HG03558 (cell line): ENCODE measurements around the gene REC114.
"Not testable (repeated sequence)": the region's sequence is repeated elsewhere in the genome, so short reads cannot be mapped to it uniquely, and the experiment has no call there.

Experiments used
- ATAC-seq: cut with Tn5 transposase; IDR thresholded peaks from one replicate; pipeline ENCODE4 v1.9.1; 2021; ENCODE audit warnings: moderate number of reproducible peaks; ENCODE audit not compliant: unreplicated experiment; ENCODE audit errors: extremely low read depth

Gene REC114

DNA sequence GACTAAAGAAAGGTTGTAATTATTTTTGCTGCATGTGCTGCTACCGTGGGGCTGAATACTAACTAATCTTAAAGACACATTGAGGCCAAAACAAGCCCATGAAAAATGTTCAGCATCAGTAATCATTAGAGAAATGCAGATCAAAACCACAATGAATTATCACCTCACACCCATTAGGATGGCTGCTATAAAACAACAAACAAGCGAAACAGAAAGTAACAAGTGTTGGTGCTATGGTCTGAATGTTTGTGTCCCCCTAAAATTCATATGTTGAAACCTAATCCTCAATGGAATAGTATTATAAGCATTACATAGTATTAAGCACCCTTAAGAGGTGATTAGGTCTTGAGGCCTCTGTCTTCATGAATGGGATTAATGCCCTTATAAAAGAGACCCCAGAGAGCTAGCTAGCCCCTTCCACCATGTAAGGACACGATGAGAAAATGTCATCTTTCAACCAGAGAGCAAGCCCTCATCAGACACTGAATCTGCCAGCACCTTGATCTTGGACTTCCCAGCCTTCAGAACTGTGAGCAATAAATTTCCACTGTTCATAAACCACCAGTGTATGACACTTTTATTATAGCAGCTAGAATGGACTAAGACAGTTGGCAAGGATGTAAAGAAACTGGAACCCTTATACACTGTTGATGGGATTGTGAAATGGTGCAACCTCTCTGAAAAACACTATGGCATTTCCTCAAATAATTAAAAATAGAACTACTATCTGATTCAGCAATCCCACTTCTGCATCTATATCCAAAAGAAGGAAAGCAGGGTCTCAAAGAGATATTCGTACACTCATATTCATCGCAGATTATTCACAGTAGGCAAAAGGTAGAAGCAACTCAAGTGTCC lies 76.1 kb downstream of the REC114 start:
- ATAC-seq = no peak

DNA sequence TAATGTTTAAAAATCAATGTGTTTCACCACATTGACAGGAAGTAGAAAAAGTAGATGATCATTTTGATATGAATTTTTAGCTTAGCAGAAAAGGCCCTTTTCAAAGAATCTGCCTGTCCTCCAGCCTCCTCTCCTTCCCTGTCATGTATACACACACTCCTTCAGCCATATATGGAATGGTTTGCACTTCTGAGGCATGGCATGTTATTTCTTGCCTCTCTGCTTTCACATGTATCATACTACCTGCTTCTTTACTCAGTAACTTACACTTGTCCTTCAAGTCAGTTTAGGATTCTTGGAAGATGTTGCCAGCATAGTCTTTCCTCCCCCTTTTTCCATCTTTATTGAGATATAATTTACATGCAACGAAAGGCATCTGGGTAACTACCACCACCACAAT lies 79.0 kb downstream of the REC114 start:
- ATAC-seq = no peak

GRCh38 chr15:73524919-73525318 lies 82.0 kb downstream of the REC114 start:
- no peak for ATAC-seq

GRCh38 chr15:73527598-73527997 lies 84.6 kb downstream of the REC114 start:
- no peak for ATAC-seq

GRCh38 chr15:73530649-73531048 lies 87.7 kb downstream of the REC114 start:
- ATAC-seq = no peak

- ATAC-seq = no peak
These were observed 95.2 kb downstream of the REC114 start for GRCh38 chr15:73538123-73538522.

- no peak for ATAC-seq
These were observed 95.7 kb downstream of the REC114 start for GRCh38 chr15:73538563-73539211.

- no peak for ATAC-seq
These were observed 96.5 kb downstream of the REC114 start for GRCh38 chr15:73539212-73540128.

DNA sequence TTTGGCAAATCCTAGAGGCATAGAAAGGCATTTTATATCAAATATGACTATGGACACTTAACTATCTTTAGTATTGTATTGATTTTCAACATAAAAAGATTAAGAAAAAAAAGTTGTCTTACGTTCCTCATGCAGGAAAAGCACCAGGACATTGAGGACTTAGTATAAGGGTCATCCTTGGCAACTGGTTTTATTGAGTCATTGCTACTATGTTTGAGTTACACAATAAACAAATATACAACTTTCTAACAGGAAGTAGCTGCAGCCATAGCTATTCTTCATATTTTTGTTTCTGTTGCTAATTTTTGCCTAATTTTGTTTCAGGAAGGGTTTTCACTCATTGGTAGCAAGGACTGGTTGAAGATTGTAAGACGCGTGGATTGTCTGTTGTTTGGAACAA lies 97.2 kb downstream of the REC114 start:
- ATAC-seq = no peak

- ATAC-seq = no peak
These were observed 98.5 kb downstream of the REC114 start for GRCh38 chr15:73541479-73541878.

- ATAC-seq = not testable (repeated sequence)
These were observed 106.0 kb downstream of the REC114 start for GRCh38 chr15:73548925-73549324.

- ATAC-seq = no peak
These were observed 107.2 kb downstream of the REC114 start for GRCh38 chr15:73550190-73550589.

GRCh38 chr15:73555080-73555479 lies 112.1 kb downstream of the REC114 start:
- ATAC-seq = no peak

GRCh38 chr15:73558529-73558928 lies 115.6 kb downstream of the REC114 start:
- ATAC-seq = no peak

DNA sequence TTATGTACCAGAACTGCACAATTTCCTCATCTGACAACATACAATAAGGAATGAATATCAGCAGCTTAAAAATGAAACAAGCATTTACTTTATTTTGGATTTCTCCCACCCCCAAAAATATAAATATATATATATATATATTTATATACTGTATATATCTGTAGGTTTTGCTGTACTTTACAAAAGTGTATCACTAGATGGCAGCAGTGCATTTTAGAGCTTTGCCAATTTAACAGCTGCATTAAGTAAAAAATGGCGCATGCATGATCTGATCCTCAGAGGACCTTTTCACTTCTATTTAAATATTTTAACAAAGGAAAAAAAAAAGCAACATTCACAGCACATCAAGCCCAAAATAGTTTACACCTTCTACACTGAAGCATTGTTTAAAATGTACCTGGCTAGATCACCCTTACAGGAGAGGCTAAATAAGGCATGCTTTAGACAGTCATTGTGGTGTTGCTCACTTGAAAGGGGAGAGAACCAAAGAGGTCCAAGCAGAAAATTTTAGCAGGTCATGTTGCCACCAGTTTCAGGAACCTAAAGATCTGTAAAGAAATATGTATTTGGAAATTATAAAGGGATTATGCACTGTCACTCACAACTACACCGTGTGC lies 117.6 kb downstream of the REC114 start:
- ATAC-seq = no peak

GRCh38 chr15:73564255-73564654 lies 121.3 kb downstream of the REC114 start:
- ATAC-seq = no peak

DNA sequence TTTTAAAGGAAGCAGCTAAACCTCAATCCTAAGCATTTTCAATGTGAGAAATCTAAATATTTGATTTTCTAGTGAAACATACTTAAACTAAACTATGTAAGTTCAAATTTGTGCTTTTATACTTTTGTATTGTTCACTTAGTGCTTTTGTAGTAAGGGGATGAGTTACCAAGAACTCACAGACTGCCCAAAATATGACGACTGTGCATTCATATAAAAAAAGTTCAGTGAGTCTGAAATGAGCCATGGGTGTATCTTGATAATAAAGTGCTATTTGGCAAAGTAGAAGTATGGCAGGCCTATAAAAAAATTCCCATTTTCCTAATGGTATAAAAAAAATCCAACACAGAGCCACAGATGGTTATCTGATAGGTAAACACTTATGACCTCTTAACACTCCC lies 124.1 kb downstream of the REC114 start:
- no peak for ATAC-seq

DNA sequence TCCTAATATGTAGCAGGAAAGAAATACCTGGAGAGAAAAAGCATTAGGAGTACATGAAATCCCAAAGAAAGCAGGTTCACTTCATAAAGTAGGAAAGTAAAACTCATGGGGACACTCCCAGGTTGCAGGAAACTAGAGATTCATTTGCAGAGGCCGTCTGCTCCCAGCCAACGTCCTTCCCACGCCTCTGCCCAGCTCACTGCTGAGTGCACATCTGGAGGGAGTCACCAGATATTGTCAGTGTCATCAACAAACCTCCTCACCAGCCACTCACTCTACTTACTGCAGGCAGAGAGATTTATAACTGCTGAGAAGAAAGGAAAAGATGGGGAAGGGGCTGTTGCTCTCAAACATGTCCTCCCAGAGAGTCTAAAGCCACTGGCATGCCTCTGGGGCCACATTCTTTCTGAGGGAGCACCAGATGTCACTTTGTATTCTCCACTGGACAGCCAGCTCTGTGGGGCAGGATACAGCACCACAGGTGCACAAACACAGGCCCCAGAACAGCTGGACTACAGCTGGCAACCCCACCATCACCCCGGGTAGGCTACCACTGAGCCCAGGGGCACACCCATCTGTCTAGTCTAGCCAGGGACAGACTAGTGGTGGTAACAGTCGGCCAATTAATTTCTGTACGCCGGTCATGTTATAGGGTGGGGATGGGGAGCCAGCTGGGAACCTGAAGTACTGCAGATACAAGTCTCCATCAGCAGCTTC lies 125.8 kb downstream of the REC114 start:
- no peak for ATAC-seq

GRCh38 chr15:73569361-73569760 lies 126.4 kb downstream of the REC114 start:
- no peak for ATAC-seq
